Skin epidermis (tissue), 12 donors: Measurements from ENCODE around the gene NCBP1.

Experiments
- H3K27ac ChIP-seq, 21 experiments: fragments of 200-600 bp; sonication (generic) in 11 of 21; one replicate each; pipeline ENCODE4 v1.5.0; 2020; ENCODE audit warnings: mild to moderate bottlenecking in 3 of 21, inconsistent platforms in 2 of 21, moderate library complexity in 2 of 21
- H3K4me3 ChIP-seq, 7 experiments: fragments of 200-600 bp; sonication (generic) in 2 of 7; one replicate each; pipeline ENCODE4 v1.5.0; 2020; ENCODE audit warnings: inconsistent platforms in 2 of 7, mild to moderate bottlenecking in 2 of 7, moderate library complexity in 1 of 7

Gene NCBP1

GRCh38 chr9:97705354-97705950, 71.8 kb downstream of the NCBP1 start:
- H3K4me3 ChIP-seq = no peak overlapping the region
- no peak overlapping the region for H3K27ac ChIP-seq

- Histone ChIP-seq H3K4me3 (no peak overlapping the region), H3K27ac (no peak overlapping the region)
Measured at GRCh38 chr9:97706246-97706645, 72.6 kb downstream of the NCBP1 start.

DNA sequence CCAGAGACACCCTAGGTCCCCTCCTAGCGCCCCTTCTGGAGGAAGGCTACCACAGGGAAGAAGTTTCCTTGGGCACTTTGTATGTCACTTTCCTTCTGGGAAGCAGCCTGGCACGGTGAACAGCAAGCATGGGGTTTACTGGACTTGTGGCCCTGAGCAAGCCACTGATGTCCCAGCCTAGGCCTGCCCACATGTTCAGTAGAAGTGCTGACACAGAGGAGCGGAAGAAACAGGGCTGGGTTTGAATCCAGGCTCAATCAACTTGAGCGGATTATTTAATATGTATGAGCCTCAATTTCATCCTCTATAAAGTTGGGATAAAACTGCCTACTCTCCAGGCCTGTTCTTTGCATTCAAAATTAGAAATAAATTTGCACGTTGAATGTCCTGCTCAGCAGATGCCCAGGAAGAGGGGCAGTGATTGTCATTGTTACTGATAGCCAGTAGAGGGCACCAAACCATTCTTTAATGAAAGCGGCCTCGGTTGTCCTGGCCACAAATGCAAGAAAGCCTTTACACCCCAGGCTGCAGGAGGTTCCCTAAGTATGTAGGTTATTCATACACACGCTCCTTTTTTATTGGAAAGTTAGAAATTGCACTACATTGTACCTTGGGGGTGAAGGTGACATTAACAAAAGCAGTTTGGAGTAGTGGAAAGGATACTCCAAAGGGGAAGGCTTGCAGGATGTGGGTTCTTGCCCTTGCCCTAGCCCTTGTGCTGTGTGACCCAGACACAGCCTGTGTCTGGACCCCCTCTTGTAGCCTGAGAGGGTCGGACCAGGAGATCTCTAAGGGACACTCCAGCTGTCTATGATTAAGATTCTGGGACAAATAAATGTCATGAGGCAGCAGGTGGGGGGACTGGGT, 77.0 kb downstream of the NCBP1 start:
- no peak overlapping the region for H3K4me3 ChIP-seq
- H3K27ac ChIP-seq = no peak overlapping the region

GRCh38 chr9:97711223-97711626, 77.6 kb downstream of the NCBP1 start:
- Histone ChIP-seq H3K27ac (no peak overlapping the region), H3K4me3 (no peak overlapping the region)

- H3K27ac ChIP-seq = no peak overlapping the region
Measured at GRCh38 chr9:97714435-97714834, 80.8 kb downstream of the NCBP1 start.

DNA sequence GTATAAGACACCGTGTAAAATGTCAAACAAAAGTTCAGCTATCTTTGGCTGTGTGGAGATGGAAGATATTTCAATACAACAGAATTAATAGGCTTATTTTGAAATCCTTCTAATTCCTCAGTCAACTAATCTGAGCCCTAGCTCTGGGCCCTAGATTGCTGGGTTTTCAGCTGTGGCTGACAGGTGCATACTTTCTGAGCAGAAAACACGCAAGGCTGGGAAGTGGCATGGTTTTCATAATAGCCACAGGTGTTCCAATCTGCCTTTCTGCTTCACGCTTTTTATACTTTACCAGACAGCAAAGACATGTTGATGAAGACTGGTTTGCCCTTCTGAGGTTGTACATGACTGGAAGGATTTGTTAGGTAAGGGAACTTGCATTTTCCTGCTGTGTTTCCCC, 84.2 kb downstream of the NCBP1 start:
- Histone ChIP-seq H3K27ac (no peak overlapping the region), H3K4me3 (no peak overlapping the region)

More at GRCh38 chr9:97714435-97714834, 80.8 kb downstream of the NCBP1 start:
- H3K4me3 ChIP-seq = no peak overlapping the region

GRCh38 chr9:97721396-97721795, 87.8 kb downstream of the NCBP1 start:
- Histone ChIP-seq H3K4me3 (no peak overlapping the region), H3K27ac (no peak overlapping the region)

- Histone ChIP-seq H3K4me3 (no peak overlapping the region), H3K27ac (no peak overlapping the region)
Measured at GRCh38 chr9:97722331-97722730, 88.7 kb downstream of the NCBP1 start.
